ENCODE data around the gene CAMK2D. TPM values are rescaled to one million over a fixed set of nuclear protein-coding genes. Genes with fewer than 3 reads are reported as not detected.

The CAMK2D gene
- total RNA-seq, 2 experiments from 2014 or later: 33.6 to 43.1 TPM

DNA sequence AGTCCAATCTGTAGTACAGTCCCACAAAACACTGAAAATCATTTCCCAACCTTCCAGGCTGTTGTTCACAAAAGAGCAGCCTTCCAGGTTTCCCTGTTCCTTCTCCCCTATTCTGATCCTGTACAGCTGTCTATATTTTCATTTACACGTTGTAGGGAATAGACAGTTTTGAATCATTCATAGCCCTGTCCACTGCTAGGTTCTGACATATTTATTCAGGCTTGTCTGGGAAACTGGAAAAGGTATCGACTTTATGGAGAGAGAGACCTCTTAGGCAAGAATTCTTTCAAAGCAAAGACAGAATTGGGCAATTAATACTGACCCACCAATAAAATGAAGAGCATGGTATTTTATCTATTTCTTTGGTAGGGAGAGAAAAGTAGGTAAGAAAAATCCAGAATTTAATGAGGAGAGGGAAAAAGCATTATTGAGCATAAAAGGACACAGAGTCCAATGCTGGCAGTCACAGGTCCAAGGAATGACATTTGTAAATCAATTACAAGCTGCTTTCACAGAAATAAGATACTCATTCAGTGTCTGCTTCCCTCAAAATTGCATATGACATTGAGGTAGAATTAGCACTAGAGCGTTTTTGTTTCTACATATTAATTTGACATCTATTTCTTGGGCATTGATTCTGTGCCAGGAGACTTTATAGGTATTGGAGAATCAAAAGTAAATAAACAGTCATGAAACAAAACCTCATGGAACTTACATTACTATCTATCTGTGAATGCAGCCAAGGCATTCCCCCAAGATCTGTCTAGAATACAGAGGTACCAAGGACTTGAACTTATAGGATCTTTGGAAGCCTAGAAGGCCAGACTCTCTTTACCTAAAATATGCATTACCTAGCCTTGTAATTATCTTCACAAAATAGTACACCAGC is 127.2 kb downstream of the CAMK2D start:
- Mint-ChIP-seq H3K36me3 (peaks cover 4% of the 10 kb centered on the region), H3K27ac (no peak overlapping the region), H3K4me1 (peaks cover 35% of the 10 kb centered on the region), H3K27me3 (no peaks in the 10 kb centered on the region), H3K9me3 (ENCODE audit: low read depth) (no peaks in the 10 kb centered on the region), H3K4me3 (no peak overlapping the region)
- DNase-seq (no peak), ATAC-seq (no peak)
- CTCF ChIA-PET: interaction anchor here (1.3 kb wide), 1 partner anchor 87 kb away, joined by 4 read pairs; no protein-coding TSS in a partner anchor

DNA sequence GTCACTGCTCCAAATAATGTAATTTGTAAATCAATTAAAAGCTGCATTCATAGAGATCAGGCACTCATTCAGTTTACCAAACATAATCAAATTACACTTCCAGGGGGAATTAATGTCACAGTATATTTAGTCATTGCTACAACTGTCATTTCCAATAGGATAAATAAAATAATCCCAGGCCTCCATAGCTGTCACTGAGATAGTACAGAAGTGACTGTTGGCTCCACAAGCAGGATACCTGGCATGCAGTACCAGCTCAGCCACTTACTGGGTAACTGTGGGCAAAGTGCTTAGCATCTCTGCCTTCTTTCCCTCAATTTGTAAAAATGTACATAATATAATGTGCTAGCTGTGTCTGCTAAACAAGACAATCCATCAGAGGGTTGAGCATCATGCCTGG is 128.1 kb downstream of the CAMK2D start:
- no peak overlapping the region for H3K27ac Mint-ChIP-seq
- no peak for DNase-seq
- H3K4me1 Mint-ChIP-seq: peaks cover 29% of the 10 kb centered on the region
- peaks cover 4% of the 10 kb centered on the region for H3K36me3 Mint-ChIP-seq
- CTCF ChIA-PET: no interaction called here
- H3K27me3 Mint-ChIP-seq: no peaks in the 10 kb centered on the region
- no peak overlapping the region for H3K4me3 Mint-ChIP-seq
- no peak for ATAC-seq
- no peaks in the 10 kb centered on the region for H3K9me3 Mint-ChIP-seq (ENCODE audit: low read depth)

DNA sequence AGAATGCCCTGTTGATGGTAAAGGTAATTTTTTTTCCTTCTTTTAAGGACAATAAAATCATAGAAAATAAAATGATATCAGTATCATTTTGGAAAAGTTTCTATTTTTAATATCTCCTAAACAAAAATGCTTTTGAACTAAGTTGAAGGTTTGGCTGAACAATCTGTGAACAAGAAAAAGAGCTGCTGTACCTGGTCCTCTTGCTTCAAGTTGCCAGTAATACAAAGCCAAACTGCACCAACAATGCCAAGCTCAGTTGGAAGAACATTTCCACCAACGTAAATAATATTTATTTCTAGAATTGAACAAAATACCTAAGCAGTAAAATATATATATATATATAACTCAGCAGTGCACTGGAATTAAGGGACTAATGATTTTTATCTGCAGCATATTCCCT is 132.8 kb downstream of the CAMK2D start:
- CTCF ChIA-PET: no interaction called here
- DNase-seq: no peak
- H3K27me3 Mint-ChIP-seq: no peaks in the 10 kb centered on the region
- ATAC-seq: no peak
- no peak overlapping the region for H3K4me3 Mint-ChIP-seq
- no peak overlapping the region for H3K27ac Mint-ChIP-seq
- peaks cover 17% of the 10 kb centered on the region for H3K36me3 Mint-ChIP-seq
- no peaks in the 10 kb centered on the region for H3K9me3 Mint-ChIP-seq (ENCODE audit: low read depth)
- H3K4me1 Mint-ChIP-seq: peaks cover 22% of the 10 kb centered on the region

DNA sequence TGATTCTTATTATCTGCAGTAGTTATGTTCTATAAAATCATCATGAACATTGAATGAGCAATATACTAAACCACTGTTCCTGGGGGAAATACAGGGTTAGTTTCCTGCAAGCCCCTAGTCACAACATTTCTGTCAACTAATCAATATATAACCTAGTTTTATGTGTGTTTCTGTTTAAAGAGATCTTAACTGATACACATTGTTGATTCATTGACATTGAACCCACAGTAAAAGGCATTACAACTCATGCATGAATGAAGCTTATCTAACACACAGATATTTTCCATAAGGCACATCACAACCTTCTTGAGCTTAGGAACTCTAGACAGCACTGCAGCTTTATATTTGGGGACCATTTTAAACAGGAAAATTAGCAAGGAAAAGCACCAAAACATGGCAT is 134.2 kb downstream of the CAMK2D start:
- no peaks in the 10 kb centered on the region for H3K9me3 Mint-ChIP-seq (ENCODE audit: low read depth)
- CTCF ChIA-PET: interaction anchor here (0.7 kb wide), 1 partner anchor 9 kb away, joined by 4 read pairs; no protein-coding TSS in a partner anchor
- DNase-seq (no peak), ATAC-seq (no peak)
- no peak overlapping the region for H3K27ac Mint-ChIP-seq
- peaks cover 18% of the 10 kb centered on the region for H3K36me3 Mint-ChIP-seq
- peaks cover 22% of the 10 kb centered on the region for H3K4me1 Mint-ChIP-seq
- no peak overlapping the region for H3K4me3 Mint-ChIP-seq
- H3K27me3 Mint-ChIP-seq: no peaks in the 10 kb centered on the region

DNA sequence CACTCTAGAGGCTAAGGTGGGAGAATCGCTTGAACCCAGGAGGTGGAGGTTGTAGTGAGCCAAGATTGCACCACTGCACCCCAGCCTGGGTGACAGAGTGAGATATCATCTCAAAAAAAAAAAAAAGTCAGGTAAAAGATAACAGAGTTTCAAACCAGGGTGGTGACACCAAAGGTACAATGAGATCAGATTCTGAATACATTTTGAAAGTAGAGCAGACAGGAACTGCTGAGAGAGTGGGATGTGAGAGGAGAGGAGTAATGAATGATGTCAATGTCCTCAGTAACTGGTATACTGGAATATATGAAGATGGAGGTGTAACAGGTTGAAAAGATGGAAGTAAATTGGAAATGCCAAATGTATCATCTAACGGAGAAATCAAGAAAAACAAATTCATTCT is 135.6 kb downstream of the CAMK2D start:
- Mint-ChIP-seq H3K4me3 (no peak overlapping the region), H3K4me1 (peaks cover 22% of the 10 kb centered on the region), H3K36me3 (peaks cover 19% of the 10 kb centered on the region), H3K27me3 (no peaks in the 10 kb centered on the region), H3K9me3 (ENCODE audit: low read depth) (no peaks in the 10 kb centered on the region), H3K27ac (no peak overlapping the region)
- ATAC-seq (peak; percentile 23), DNase-seq (no peak)
- CTCF ChIA-PET: no interaction called here

DNA sequence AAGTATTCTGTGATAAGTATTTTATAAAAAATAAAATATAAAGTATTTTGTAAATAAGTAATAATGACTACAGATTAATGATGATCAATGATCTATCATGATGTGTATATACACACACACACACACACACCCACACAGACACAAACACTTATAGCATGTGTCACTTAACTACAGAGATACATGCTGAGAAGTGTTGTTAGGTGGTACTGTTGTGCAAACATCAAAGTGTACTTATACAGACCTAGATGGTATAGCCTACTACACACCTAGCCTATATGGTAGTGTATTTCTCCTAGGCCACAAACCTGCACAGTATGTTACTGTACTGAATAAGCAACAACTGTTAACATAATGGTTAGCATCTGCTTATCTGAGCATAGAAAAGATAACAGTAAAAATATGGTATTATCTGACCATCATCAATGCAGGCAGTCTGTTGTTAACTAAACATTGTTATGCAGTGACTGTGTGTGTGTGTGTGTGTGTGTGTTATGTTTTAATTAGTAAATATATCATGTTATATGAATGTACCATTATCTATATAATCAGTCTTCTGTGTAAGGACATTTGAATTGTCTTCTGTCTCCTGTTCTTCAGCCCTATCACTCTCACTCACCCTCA is 138.2 kb downstream of the CAMK2D start:
- CTCF ChIA-PET: no interaction called here
- H3K27me3 Mint-ChIP-seq: no peaks in the 10 kb centered on the region
- no peak overlapping the region for H3K27ac Mint-ChIP-seq

DNA sequence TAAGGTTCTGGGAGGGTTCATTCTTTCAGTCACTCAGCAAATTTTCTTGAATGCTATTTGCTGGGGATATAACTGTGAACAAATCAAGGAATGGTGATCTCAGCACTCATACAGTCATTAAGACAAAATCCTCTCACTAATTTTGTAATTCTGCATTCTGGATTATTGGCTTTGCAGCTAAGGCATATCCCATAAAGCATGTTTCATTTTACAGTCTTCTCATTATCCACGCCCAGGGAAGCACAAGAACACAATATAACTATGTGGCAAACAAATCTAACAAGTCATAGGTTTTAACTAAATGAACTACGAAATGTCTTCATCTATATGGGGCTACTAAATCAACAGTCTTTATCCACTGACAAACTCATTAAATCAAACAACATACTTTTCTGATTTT is 139.9 kb downstream of the CAMK2D start:
- Mint-ChIP-seq H3K27ac (no peak overlapping the region), H3K36me3 (peaks cover 21% of the 10 kb centered on the region), H3K9me3 (ENCODE audit: low read depth) (no peaks in the 10 kb centered on the region), H3K4me1 (peaks cover 16% of the 10 kb centered on the region), H3K27me3 (no peaks in the 10 kb centered on the region), H3K4me3 (no peak overlapping the region)
- CTCF ChIA-PET: no interaction called here
- DNase-seq (no peak), ATAC-seq (no peak)

More for the DNA sequence above, 138.2 kb downstream of the CAMK2D start:
- ATAC-seq (no peak), DNase-seq (no peak)
- Mint-ChIP-seq H3K4me1 (peaks cover 17% of the 10 kb centered on the region), H3K4me3 (no peak overlapping the region), H3K9me3 (ENCODE audit: low read depth) (no peaks in the 10 kb centered on the region), H3K36me3 (peaks cover 20% of the 10 kb centered on the region)

DNA sequence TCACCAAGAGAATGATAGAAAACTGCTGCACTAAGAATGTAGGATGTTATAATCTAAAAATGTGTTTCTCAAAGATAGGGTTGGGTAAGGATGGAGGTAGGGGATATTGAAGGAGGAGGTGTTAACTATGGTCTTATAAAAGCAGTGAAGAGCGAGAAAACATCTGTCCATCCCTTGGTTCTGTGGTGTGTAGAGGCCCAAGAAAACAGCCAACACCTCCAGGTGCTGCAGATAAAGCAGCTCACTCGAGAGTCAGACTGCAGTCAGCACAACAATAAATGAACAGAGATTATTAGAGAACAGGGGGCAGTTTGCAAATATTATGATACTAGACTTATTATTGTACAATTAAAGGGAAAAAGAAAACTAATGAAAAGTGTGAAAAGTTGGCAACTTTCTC is 141.5 kb downstream of the CAMK2D start:
- Mint-ChIP-seq H3K27me3 (no peaks in the 10 kb centered on the region), H3K36me3 (peaks cover 9% of the 10 kb centered on the region), H3K4me1 (peaks cover 5% of the 10 kb centered on the region), H3K27ac (no peak overlapping the region), H3K4me3 (no peak overlapping the region), H3K9me3 (ENCODE audit: low read depth) (no peaks in the 10 kb centered on the region)
- DNase-seq (no peak), ATAC-seq (no peak)
- CTCF ChIA-PET: no interaction called here

DNA sequence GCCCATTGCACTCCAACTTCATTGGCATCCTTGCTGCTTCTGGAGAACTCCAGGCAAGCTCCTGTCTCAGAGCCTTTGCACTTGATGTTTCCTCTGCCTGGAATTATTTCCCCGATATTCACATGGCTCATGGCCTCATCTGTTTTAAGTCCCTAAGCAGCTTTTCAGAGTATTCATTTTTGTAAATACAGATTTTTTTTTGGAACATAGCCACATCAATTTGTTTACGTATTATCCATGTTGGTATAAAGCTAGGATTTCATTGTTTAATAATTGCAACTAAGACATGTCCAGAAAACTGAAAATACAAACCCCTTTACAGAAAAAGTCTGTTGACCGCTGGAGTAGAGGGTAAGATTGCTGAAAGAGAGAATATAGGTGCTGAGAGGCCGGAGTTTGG is 142.0 kb downstream of the CAMK2D start:
- no peaks in the 10 kb centered on the region for H3K9me3 Mint-ChIP-seq (ENCODE audit: low read depth)
- ATAC-seq (no peak), DNase-seq (no peak)
- peaks cover 7% of the 10 kb centered on the region for H3K36me3 Mint-ChIP-seq
- no peak overlapping the region for H3K27ac Mint-ChIP-seq
- no peaks in the 10 kb centered on the region for H3K27me3 Mint-ChIP-seq
- CTCF ChIA-PET: no interaction called here
- peaks cover 5% of the 10 kb centered on the region for H3K4me1 Mint-ChIP-seq
- H3K4me3 Mint-ChIP-seq: no peak overlapping the region

DNA sequence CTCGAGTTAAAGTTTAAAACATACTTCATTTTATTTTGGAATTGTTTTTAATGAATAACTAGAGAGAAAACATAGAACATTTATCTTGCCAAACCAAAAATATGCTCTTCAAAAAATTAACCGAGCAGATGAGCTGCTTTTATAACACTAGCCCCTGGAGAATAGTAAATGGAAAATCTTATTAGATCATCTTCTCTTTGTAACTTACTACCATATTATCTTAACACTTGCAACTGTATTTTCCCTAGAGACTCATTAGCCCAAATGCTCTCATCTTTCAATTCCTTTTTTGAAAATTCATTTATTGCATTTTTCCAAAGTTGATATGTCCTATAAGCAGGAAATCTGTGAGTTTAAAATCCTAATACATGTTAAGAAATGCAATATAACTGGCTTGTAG is 143.3 kb downstream of the CAMK2D start:
- H3K27me3 Mint-ChIP-seq: no peaks in the 10 kb centered on the region
- no peaks in the 10 kb centered on the region for H3K9me3 Mint-ChIP-seq (ENCODE audit: low read depth)
- ATAC-seq (no peak), DNase-seq (no peak)
- no peak overlapping the region for H3K27ac Mint-ChIP-seq
- H3K36me3 Mint-ChIP-seq: peaks cover 6% of the 10 kb centered on the region
- H3K4me1 Mint-ChIP-seq: peaks cover 5% of the 10 kb centered on the region
- H3K4me3 Mint-ChIP-seq: no peak overlapping the region
- CTCF ChIA-PET: no interaction called here

DNA sequence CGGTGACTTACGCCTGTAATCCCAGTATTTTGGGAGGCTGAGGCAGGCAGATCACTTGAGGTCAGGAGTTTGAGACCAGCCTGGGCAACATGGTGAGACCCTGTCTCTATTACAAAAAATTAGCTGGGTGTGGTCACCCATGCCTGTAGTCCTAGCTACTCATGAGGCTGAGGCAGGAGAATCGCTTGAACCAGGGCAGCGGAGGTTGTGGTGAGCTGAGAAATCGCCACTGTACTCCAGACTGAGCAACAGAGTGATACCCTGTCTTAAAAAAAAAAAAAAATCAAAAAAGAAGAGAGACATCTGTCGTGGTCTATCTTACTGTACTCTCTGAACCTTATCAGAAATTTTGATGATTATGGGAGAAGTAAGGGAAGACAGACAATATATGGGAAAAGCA is 144.3 kb downstream of the CAMK2D start:
- Mint-ChIP-seq H3K9me3 (ENCODE audit: low read depth) (no peaks in the 10 kb centered on the region), H3K36me3 (peaks cover 6% of the 10 kb centered on the region), H3K27ac (no peak overlapping the region), H3K4me1 (peaks cover 5% of the 10 kb centered on the region), H3K4me3 (no peak overlapping the region), H3K27me3 (no peaks in the 10 kb centered on the region)
- CTCF ChIA-PET: no interaction called here
- DNase-seq: no peak
- ATAC-seq: no peak

DNA sequence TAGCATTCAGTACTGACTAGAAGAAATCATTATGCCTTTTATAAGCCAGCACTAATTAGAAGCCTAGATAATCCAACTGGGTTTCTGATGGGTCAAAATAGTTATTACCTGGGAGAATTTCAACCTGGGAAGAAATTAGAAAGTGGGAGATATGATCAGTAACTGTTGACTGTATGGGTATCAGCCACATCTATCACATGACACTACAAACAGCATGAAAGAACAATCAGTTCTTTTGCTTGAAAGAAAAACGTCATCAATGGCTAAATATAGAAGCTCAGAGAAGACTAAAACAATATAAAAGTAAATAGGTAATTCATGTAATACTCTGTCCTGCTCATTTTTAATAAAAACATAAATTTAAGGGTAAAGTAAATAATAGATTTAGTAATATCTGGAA is 145.1 kb downstream of the CAMK2D start:
- Mint-ChIP-seq H3K4me3 (no peak overlapping the region), H3K36me3 (peaks cover 6% of the 10 kb centered on the region), H3K27me3 (no peaks in the 10 kb centered on the region), H3K27ac (no peak overlapping the region), H3K4me1 (peaks cover 5% of the 10 kb centered on the region), H3K9me3 (ENCODE audit: low read depth) (no peaks in the 10 kb centered on the region)
- CTCF ChIA-PET: no interaction called here
- ATAC-seq: no peak
- DNase-seq: no peak

DNA sequence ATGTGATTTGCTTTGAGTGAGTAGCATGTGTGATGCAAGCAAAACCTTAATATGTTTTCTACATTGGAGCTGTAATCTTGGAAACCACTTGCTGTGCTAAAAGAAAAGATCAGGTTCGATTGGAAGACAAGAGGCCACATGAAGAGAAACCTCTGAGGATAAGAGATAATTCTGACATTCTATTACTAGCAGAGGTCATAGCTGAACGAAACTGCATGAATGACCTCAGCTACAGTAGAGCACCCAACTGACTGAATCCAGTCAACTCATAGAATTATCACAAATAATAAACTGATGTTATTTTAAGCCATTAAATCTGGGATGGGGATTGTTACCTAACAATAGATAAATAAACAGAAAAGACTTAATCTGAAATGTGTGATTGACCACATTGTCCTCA is 147.1 kb downstream of the CAMK2D start:
- CTCF ChIA-PET: no interaction called here

DNA sequence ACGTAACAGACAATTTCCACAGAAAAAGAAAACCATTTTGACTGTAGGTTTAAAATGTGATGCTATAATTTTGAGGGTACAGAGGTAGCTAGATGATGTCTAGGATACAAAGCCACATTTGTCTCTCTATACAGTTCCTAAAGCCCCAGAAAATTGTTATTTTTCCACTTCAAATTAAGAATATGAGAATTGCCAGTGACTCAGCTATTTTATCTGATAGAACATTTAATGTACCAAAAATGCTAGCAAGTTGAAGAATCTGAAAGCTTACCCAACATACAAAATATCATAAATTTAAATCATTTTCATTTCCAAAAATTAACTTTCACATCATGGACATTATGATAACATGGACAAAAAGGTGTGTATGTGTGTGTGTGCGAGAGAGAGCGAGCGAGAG is 148.0 kb downstream of the CAMK2D start:
- no peak for ATAC-seq
- CTCF ChIA-PET: no interaction called here

More for the DNA sequence above, 147.1 kb downstream of the CAMK2D start:
- Mint-ChIP-seq H3K27ac (no peak overlapping the region), H3K27me3 (no peaks in the 10 kb centered on the region), H3K4me3 (no peak overlapping the region), H3K36me3 (peaks cover 11% of the 10 kb centered on the region), H3K4me1 (peaks cover 5% of the 10 kb centered on the region), H3K9me3 (ENCODE audit: low read depth) (no peaks in the 10 kb centered on the region)
- no peak for ATAC-seq
- no peak for DNase-seq

More for the DNA sequence above, 148.0 kb downstream of the CAMK2D start:
- DNase-seq: no peak
- Mint-ChIP-seq H3K36me3 (peaks cover 17% of the 10 kb centered on the region), H3K4me3 (no peak overlapping the region), H3K4me1 (peaks cover 5% of the 10 kb centered on the region), H3K27ac (no peak overlapping the region), H3K9me3 (ENCODE audit: low read depth) (no peaks in the 10 kb centered on the region), H3K27me3 (no peaks in the 10 kb centered on the region)

Measured in activated CD8-positive, alpha-beta memory T cell treated with anti-CD3 and anti-CD28 coated beads, Interleukin-2, amount 10 ng/mL, durations not matched to agents 7 days and 5 days (primary cell).